ENCODE data around the gene CCDC148.

- TF ChIP-seq RFX5 (IDR thresholded peaks at IDR 0.05; ENCODE audit: low read depth, low read length) (no peak), CTCF (IDR thresholded peaks at IDR 0.05 in 2 of 3, conservative IDR thresholded peaks at IDR 0.05 in 1 of 3; ENCODE audit: control insufficient read depth in 2 of 3, extremely low read depth in 1 of 3, insufficient read depth in 1 of 3, low read depth in 3 of 3, low read length in 3 of 3) (no peak), POLR2A (IDR thresholded peaks at IDR 0.05; ENCODE audit: low read depth, low read length) (no peak), SP1 (IDR thresholded peaks at IDR 0.05; ENCODE audit: low read depth, low read length) (no peak), NRF1 (conservative IDR thresholded peaks at IDR 0.05; ENCODE audit: low read depth, low read length) (no peak), ZNF384 (IDR thresholded peaks at IDR 0.05; ENCODE audit: borderline replicate concordance, low read depth, low read length) (no peak), TBL1XR1 (IDR thresholded peaks at IDR 0.05; ENCODE audit: low read depth, low read length) (no peak), GABPA (IDR thresholded peaks at IDR 0.05; ENCODE audit: low read depth) (no peak)
These were observed 217.3 kb downstream of the CCDC148 start for GRCh38 chr2:158239271-158239670.
